Measurements from ENCODE around the gene NEURL1. TPM values are rescaled to one million over a fixed set of nuclear protein-coding genes. Genes with fewer than 3 reads are reported as not detected.

NEURL1 gene
- total and polyA plus RNA-seq, 10 of the 15 experiments (the other 5 are each of a cell fraction or from before 2014, with no cell fraction given), result 0.02 to 0.05 (median 0.05) TPM; not detected in 6

- TF ChIP-seq, protein P1, sequence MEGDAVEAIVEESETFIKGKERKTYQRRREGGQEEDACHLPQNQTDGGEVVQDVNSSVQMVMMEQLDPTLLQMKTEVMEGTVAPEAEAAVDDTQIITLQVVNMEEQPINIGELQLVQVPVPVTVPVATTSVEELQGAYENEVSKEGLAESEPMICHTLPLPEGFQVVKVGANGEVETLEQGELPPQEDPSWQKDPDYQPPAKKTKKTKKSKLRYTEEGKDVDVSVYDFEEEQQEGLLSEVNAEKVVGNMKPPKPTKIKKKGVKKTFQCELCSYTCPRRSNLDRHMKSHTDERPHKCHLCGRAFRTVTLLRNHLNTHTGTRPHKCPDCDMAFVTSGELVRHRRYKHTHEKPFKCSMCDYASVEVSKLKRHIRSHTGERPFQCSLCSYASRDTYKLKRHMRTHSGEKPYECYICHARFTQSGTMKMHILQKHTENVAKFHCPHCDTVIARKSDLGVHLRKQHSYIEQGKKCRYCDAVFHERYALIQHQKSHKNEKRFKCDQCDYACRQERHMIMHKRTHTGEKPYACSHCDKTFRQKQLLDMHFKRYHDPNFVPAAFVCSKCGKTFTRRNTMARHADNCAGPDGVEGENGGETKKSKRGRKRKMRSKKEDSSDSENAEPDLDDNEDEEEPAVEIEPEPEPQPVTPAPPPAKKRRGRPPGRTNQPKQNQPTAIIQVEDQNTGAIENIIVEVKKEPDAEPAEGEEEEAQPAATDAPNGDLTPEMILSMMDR (IDR thresholded peaks at IDR 0.05 in 2 of 3, conservative IDR thresholded peaks at IDR 0.05 in 1 of 3; ENCODE audit: control insufficient read depth in 2 of 3, extremely low read depth in 1 of 3, insufficient read depth in 1 of 3, low read depth in 3 of 3, low read length in 3 of 3), result no peak
- TF ChIP-seq HCFC1 (IDR thresholded peaks at IDR 0.05; ENCODE audit: low read length), result no peak
- TF ChIP-seq YBX1 (IDR thresholded peaks at IDR 0.05), result no peak
- no peak for TF ChIP-seq ZNF217 (IDR thresholded peaks at IDR 0.05)
- no peak for TF ChIP-seq EZH2 (IDR thresholded peaks at IDR 0.05; ENCODE audit: borderline replicate concordance, control insufficient read depth, low read depth, low read length)
- no peak for TF ChIP-seq EP300 (IDR thresholded peaks at IDR 0.05; ENCODE audit: borderline replicate concordance in 1 of 2, control insufficient read depth in 1 of 2, low read depth in 2 of 2, low read length in 2 of 2)
Observed at GRCh38 chr10:103585011-103585405, 91.5 kb downstream of the NEURL1 start (continued).

GRCh38 chr10:103587073-103587472 is 93.6 kb downstream of the NEURL1 start:
- RAD21 ChIA-PET (ENCODE audit: unreplicated experiment), result no interaction called here
- Histone ChIP-seq H3K4me3 (no peak overlapping the region), H3K27ac (ENCODE audit: control insufficient read depth, insufficient read depth) (no peak overlapping the region), H2AFZ (ENCODE audit: control insufficient read depth, low read depth, low read length) (no peak overlapping the region), H3K36me3 (ENCODE audit: control insufficient read depth in 2 of 2, insufficient read depth in 2 of 2, low read length in 1 of 2) (no peaks in the 10 kb centered on the region), H4K20me1 (ENCODE audit: control insufficient read depth, insufficient read depth) (no peaks in the 10 kb centered on the region), H3K79me2 (ENCODE audit: control insufficient read depth, insufficient read depth, low read length) (no peaks in the 10 kb centered on the region), H3K4me1 (ENCODE audit: control insufficient read depth, insufficient read depth, low read length) (0 out of 2 replicates have a peak, but pooled peaks cover 5% of the 10 kb centered on the region), H3K9me3 (replicated peaks; ENCODE audit: control insufficient read depth, insufficient read depth, low read length) (no peaks in the 10 kb centered on the region; the same call in 2 of the 3 replicates), H3K27me3 (replicated peaks in 1 of 2; ENCODE audit: control insufficient read depth in 2 of 2, insufficient read depth in 2 of 2, low read length in 1 of 2) (no peaks in the 10 kb centered on the region; a peak in 1 of 4 replicates), H3K4me2 (ENCODE audit: control insufficient read depth, insufficient read depth) (0 out of 2 replicates have a peak overlapping the region, but pooled peaks have one; percentile 22), H3K9ac (ENCODE audit: control insufficient read depth, insufficient read depth, low read length) (no peak overlapping the region)
- BruUV-seq (replicated peaks), result TSS peak; percentile 55
- TF ChIP-seq RAD21 (IDR thresholded peaks at IDR 0.05; ENCODE audit: insufficient read depth, low read depth, low read length) (no peak), CHD2 (IDR thresholded peaks at IDR 0.05; ENCODE audit: borderline replicate concordance, low read depth, low read length) (no peak), SUZ12 (IDR thresholded peaks at IDR 0.05; ENCODE audit: unreplicated experiment) (no peak), CREB1 (IDR thresholded peaks at IDR 0.05; ENCODE audit: low read depth) (no peak), NFIC (IDR thresholded peaks at IDR 0.05; ENCODE audit: low read depth, low read length) (no peak), STAT1 (conservative IDR thresholded peaks at IDR 0.05) (no peak)
- in situ Hi-C loops (cut with MboI), result no loop called here
- SMC1A ChIA-PET (ENCODE audit: uncharacterized antibody, unreplicated experiment), result no interaction called here
- FAIRE-seq (no peak), DNase-seq (ENCODE audit: low read depth, low spot score) (no peak), ATAC-seq (no peak)
- POLR2A ChIA-PET, result no interaction called here
- intact Hi-C loops (cut with micrococcal nuclease; ENCODE audit: unreplicated experiment), result no loop called here
- CTCF ChIA-PET, result interaction anchor here (0.8 kb wide), 1 partner anchor 125 kb away, joined by 3 read pairs; no protein-coding TSS in a partner anchor

Measured in GM12878 (cell line).